Endothelial cell of umbilical vein (primary cell): ENCODE measurements around the gene SLC49A4.

Experiments used
- EZH2 ChIP-seq: IDR thresholded peaks from 2 replicates; pipeline ENCODE4 v1.6.1; 2012; ENCODE audit warnings: borderline replicate concordance, low read depth, mild to moderate bottlenecking, moderate library complexity, low read length, inconsistent platforms; ENCODE audit not compliant: severe bottlenecking
- JUN ChIP-seq: IDR thresholded peaks from 2 replicates; pipeline ENCODE4 v1.6.1; 2011; ENCODE audit warnings: borderline replicate concordance, low read depth; ENCODE audit not compliant: insufficient read length, insufficient read depth
- POLR2A ChIP-seq: IDR thresholded peaks from 2 replicates; pipeline ENCODE4 v1.6.1; 2012; ENCODE audit warnings: low read depth, mild to moderate bottlenecking, control low read depth, low read length
- TF ChIP-seq, protein P1 (sequence below), 2 donors: IDR thresholded peaks; 1 replicate in 1 of 2; 2 replicates in 1 of 2; pipeline ENCODE4 v1.5.1; 2011; ENCODE audit warnings: low read length in 2 of 2, mild to moderate bottlenecking in 2 of 2, moderate library complexity in 2 of 2, control low read depth in 1 of 2, inconsistent platforms in 1 of 2, low read depth in 1 of 2; ENCODE audit not compliant: insufficient read depth in 1 of 2; ENCODE audit errors: extremely low read depth in 1 of 2

DNA sequence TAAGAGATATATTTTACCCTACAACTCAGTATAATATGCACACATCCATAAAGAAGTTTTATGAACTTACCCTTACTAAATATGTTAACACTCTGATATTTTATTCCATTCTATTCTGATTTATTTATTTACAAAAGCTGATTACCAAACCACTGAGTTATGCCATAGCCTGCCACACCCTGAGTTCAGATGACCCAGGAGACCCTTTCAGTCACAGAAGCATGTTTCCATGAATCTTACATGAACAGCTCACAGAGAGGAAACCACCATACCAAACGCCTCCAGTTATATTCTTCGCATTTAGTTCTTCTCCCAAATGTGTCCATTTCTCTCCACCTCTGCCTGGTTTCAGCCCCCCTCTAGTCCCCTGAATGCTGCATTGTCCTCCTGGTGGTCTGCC lies 129.2 kb downstream of the SLC49A4 start:
- TF ChIP-seq, protein P1, sequence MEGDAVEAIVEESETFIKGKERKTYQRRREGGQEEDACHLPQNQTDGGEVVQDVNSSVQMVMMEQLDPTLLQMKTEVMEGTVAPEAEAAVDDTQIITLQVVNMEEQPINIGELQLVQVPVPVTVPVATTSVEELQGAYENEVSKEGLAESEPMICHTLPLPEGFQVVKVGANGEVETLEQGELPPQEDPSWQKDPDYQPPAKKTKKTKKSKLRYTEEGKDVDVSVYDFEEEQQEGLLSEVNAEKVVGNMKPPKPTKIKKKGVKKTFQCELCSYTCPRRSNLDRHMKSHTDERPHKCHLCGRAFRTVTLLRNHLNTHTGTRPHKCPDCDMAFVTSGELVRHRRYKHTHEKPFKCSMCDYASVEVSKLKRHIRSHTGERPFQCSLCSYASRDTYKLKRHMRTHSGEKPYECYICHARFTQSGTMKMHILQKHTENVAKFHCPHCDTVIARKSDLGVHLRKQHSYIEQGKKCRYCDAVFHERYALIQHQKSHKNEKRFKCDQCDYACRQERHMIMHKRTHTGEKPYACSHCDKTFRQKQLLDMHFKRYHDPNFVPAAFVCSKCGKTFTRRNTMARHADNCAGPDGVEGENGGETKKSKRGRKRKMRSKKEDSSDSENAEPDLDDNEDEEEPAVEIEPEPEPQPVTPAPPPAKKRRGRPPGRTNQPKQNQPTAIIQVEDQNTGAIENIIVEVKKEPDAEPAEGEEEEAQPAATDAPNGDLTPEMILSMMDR (IDR thresholded peaks at IDR 0.05; ENCODE audit: extremely low read depth in 1 of 2, insufficient read depth in 1 of 2, low read depth in 1 of 2, low read length in 2 of 2): no peak
- TF ChIP-seq EZH2 (no peak), POLR2A (no peak), JUN (no peak)
